Measurements from ENCODE around the gene EHMT2. TPM values are rescaled to one million over a fixed set of nuclear protein-coding genes. Genes with fewer than 3 reads are reported as not detected.
"Not testable (repeated sequence)": the region's sequence is repeated elsewhere in the genome, so short reads cannot be mapped to it uniquely, and the experiment has no call there.

Gene EHMT2
- total RNA-seq, 1 experiment from 2014 or later = 68.3 TPM

GRCh38 chr6:31864818-31865204, 32.7 kb downstream of the EHMT2 start:
- Histone ChIP-seq H4K20me1 (ENCODE audit: insufficient read depth) (no peaks in the 10 kb centered on the region), H3K36me3 (ENCODE audit: low read depth) (no peaks in the 10 kb centered on the region), H3K4me1 (replicated peaks; ENCODE audit: insufficient read depth) (peaks cover 23% of the 10 kb centered on the region), H3K79me2 (ENCODE audit: low read depth) (no peaks in the 10 kb centered on the region), H3K9me3 (ENCODE audit: insufficient read depth, low read depth) (no peaks in the 10 kb centered on the region), H3K4me2 (peak overlapping the region; percentile 17), H2AFZ (no peak overlapping the region), H3K27me3 (ENCODE audit: insufficient read depth, low read depth) (no peaks in the 10 kb centered on the region), H3K9me2 (ENCODE audit: insufficient read depth) (no peaks in the 10 kb centered on the region), H3F3A (ENCODE audit: insufficient read depth, low read depth) (peaks cover 22% of the 10 kb centered on the region), H3K4me3 (no peak overlapping the region), H3K27ac (no peak overlapping the region)
- intact Hi-C loops (cut with micrococcal nuclease; ENCODE audit: unreplicated experiment) = no loop called here
- BruUV-seq (replicated peaks) = no TSS peak
- TF ChIP-seq EZH2 (IDR thresholded peaks at IDR 0.05; ENCODE audit: low read depth) (no peak), CTCF (conservative IDR thresholded peaks at IDR 0.05) (no peak)
- POLR2A ChIA-PET (ENCODE audit: unreplicated experiment) = interaction anchor here (0.6 to 0.7 kb wide), 2 partner anchors 219 to 228 kb away, joined by 4 read pairs; no protein-coding TSS in a partner anchor
- CTCF ChIA-PET = no interaction called here
- no peak for DNase-seq

- H3K36me3 ChIP-seq (ENCODE audit: low read depth); intact Hi-C loops (cut with micrococcal nuclease; ENCODE audit: unreplicated experiment); H4K20me1 ChIP-seq (ENCODE audit: insufficient read depth); H3K27me3 ChIP-seq (ENCODE audit: insufficient read depth, low read depth); H3K9me3 ChIP-seq (ENCODE audit: insufficient read depth, low read depth); H3K79me2 ChIP-seq (ENCODE audit: low read depth); BruUV-seq (replicated peaks); DNase-seq; H3K9me2 ChIP-seq (ENCODE audit: insufficient read depth): not testable (repeated sequence)
- H3K4me3 ChIP-seq = peak overlapping the region; percentile 57; the same call in 1 of the 2 replicates
- H2AFZ ChIP-seq = peak overlapping the region; percentile 78
- peak overlapping the region; percentile 79 for H3K4me2 ChIP-seq
- H3K27ac ChIP-seq = peak overlapping the region; percentile 70
- ChIA-PET CTCF (interaction anchor here (0.6 to 1.2 kb wide), 2 partner anchors 91 to 190 kb away, joined by 3 read pairs; no protein-coding TSS in a partner anchor), POLR2A (ENCODE audit: unreplicated experiment) (interaction anchor here (0.6 kb wide), 1 partner anchor 1107 kb away, joined by 3 read pairs; no protein-coding TSS in a partner anchor)
- TF ChIP-seq CTCF (conservative IDR thresholded peaks at IDR 0.05) = 0 out of 2 replicates have a peak, but pooled peaks have one; percentile 15
- H3F3A ChIP-seq (ENCODE audit: insufficient read depth, low read depth) = peaks cover 22% of the 10 kb centered on the region
- peaks cover 23% of the 10 kb centered on the region for H3K4me1 ChIP-seq (replicated peaks; ENCODE audit: insufficient read depth)
Measured at GRCh38 chr6:31864123-31864562, 33.4 kb downstream of the EHMT2 start.

GRCh38 chr6:31862344-31863235, 34.9 kb downstream of the EHMT2 start, which contains the start of gene NEU1:
Gene NEU1, minus strand, starts transcription at chr6:31862821. Its CDS starts 45 bp downstream, at chr6:31862776.
- H3K4me1 ChIP-seq (replicated peaks; ENCODE audit: insufficient read depth) = peaks cover 23% of the 10 kb centered on the region
- intact Hi-C loops (cut with micrococcal nuclease; ENCODE audit: unreplicated experiment) = loop anchor here (1.0 to 2.0 kb wide), 2 partner anchors 27 to 70 kb away; no protein-coding TSS in a partner anchor

More at GRCh38 chr6:31862344-31863235, 34.9 kb downstream of the EHMT2 start, which contains the start of gene NEU1:
- H3K36me3 ChIP-seq (ENCODE audit: low read depth) = no peaks in the 10 kb centered on the region
- no peaks in the 10 kb centered on the region for H3K9me2 ChIP-seq (ENCODE audit: insufficient read depth)
- no TSS peak for BruUV-seq (replicated peaks)
- no peaks in the 10 kb centered on the region for H3K27me3 ChIP-seq (ENCODE audit: insufficient read depth, low read depth)
- peak within 1 kb of the TSS; percentile 78 for H2AFZ ChIP-seq
- peak; percentile 99 to 100 for DNase-seq
- peak within 1 kb of the TSS; percentile 65 for H3K4me3 ChIP-seq
- H4K20me1 ChIP-seq (ENCODE audit: insufficient read depth) = no peaks in the 10 kb centered on the region
- H3F3A ChIP-seq (ENCODE audit: insufficient read depth, low read depth) = peaks cover 22% of the 10 kb centered on the region
- H3K9me3 ChIP-seq (ENCODE audit: insufficient read depth, low read depth) = no peaks in the 10 kb centered on the region
- POLR2A ChIA-PET (ENCODE audit: unreplicated experiment) = interaction anchor here (0.5 to 1.1 kb wide), 14 partner anchors 10 to 323 kb away, joined by 3 to 16 read pairs (median 4); partner anchors contain the start of genes GPANK1, HSPA1A, HSPA1B and HSPA1L
- peak within 1 kb of the TSS; percentile 96 for H3K4me2 ChIP-seq
- TF ChIP-seq CTCF (conservative IDR thresholded peaks at IDR 0.05) = no peak
- no peak for TF ChIP-seq EZH2 (IDR thresholded peaks at IDR 0.05; ENCODE audit: low read depth)
- peak within 1 kb of the TSS; percentile 70 for H3K27ac ChIP-seq
- CTCF ChIA-PET = interaction anchor here (0.5 to 0.8 kb wide), 5 partner anchors 30 to 96 kb away, joined by 3 to 6 read pairs (median 4); partner anchors contain the start of genes NELFE and SKIC2
- no peaks in the 10 kb centered on the region for H3K79me2 ChIP-seq (ENCODE audit: low read depth)
